T follicular helper cell (primary cell): ENCODE measurements around the gene TRERF1.

Experiments used
- DNase-seq: peaks from one replicate; pipeline ENCODE4 v3.0.0-alpha.2; 2020; ENCODE audit warnings: low read depth

Gene TRERF1

DNA sequence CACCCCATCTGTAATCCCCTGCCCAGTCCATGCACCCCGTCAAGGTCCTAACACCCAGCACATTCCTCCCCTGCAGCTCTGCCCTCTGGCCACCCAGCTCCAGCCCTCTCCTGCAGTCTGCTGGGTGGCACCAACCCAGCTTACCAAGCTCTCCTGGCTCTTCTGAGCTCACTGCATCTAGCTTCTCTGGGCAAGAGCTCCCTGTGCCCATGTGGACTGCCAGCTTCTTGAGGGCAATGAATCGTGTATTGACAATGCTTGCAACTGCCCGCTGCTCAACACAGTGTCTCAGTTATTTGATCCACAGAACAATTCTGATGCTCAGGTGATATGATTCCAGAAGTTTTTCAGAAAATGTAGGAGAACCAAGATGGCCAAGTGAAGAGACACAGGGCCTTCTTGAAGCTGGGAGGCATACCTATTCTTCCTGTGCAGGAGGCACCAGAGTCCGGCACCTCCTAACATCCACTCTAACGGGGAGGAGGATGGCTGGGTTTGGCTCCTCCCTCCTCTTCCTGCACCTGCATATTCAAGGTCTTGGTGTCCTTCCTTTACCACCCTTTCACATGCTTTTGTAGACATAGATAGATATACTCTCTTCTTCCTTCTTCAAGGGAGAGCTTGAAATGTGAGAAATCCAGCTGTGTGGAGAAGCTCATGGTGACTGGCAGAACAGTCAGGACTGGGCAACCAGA lies 85.6 kb downstream of the TRERF1 start:
- no peak for DNase-seq

- DNase-seq: no peak
These were observed 86.7 kb downstream of the TRERF1 start for GRCh38 chr6:42365021-42365420.

GRCh38 chr6:42363926-42364849 lies 87.5 kb downstream of the TRERF1 start:
- DNase-seq: no peak

DNA sequence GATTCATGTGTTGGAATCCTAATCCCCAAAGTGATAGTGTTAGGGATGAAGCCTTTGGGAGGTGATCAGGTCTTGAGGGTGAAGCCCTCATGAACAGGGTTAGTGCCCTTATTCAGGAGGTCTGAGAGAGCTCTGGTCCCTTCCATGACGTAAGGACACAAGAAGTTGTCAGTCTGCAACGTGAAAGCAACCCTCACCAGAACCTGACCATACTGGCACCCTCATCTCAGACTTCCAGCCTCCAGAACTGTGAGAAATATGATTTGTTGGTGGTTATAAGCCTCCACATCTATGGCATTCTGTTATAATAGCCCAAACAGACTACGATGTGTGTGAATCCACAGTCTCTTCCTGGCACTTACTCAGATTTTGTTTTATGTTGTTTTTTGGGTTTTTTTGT lies 90.7 kb downstream of the TRERF1 start:
- DNase-seq: no peak

DNA sequence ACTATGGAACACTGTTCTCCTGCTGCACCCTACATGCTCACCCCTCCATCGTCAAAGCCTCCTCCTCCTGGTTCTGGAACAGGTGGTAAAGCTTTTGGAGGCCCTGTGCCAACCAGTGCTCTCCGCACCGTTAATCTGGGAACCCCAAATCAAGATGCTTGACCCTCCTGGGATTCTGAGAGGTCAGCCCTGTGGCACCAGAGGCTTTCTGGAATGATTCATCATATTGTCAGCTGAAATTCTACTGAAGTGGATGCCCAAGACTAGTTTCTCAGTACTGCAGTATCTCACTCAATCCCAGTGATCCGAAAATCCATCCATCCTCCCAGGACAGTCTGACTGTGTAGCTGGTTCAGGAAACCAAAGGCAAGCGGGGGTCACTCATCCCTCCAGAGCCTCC lies 92.7 kb downstream of the TRERF1 start:
- DNase-seq: no peak

DNA sequence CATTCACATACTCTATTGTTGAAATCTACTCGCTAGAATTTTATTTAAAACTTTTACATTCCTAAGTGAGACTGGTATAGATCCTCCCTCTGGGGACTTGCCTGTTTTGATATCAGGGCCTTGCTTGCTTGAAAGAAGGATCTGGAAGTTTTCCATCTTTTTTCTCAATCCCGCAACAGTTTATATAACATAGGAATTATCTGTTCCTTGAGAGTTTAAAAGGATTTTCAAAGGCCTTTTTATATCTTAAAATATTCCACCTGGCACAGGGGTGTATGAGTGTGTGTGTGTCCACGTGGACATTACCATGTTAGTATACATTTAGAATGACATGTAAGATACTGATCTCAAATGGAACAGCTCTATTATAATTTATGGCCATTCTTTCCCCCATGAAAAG lies 96.3 kb downstream of the TRERF1 start:
- DNase-seq: no peak

DNA sequence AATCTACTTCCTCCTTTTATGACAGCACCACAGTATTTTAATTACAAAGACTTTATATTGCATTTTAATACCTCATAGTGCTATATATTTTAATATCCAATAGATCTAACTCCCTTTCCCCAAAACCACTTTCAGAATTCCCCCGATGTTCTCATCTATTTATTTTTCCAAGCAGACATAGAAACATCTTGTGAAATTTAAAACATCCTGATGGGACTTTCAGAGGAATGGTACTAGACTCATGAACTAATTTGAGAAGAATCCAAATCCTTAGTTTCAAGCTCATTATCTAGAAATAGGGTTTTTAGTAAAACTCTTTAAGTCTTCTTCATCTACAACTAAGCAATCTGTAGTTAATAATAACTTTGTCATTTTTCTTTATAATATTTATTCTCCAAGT lies 97.0 kb downstream of the TRERF1 start:
- no peak for DNase-seq

DNA sequence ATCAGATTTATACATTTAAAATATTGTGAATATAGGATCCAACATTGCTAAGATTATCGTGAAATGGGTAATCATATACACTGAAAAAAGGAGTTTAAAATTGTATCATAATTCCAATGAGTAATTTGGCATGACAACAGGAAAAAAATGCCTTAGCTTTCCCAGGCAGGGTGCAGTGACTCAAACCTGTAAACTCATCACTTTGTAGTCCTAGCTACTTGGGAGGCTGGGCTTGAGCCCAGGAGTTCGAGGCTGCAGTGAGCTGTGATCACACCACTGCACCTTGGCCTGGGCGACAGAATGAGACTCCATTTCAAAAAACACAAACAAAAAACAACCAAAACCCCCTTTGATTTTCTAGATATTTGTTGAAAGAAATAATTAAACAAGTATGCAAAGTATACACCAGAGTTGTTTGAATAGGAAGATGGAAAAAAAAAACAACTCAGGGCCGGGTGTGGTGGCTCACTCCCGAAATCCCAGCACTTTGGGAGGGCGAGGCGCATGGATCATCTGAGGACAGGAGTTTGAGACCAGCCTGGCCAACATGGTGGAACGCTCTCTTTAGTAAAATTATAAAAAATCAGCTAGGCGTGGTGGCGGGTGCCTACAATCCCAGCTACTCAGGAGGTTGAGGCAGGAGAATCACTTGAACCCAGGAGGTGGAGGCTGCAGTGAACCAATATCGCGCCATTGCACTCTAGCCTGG lies 98.7 kb downstream of the TRERF1 start:
- DNase-seq: no peak

GRCh38 chr6:42350911-42351310 lies 100.8 kb downstream of the TRERF1 start:
- DNase-seq: no peak

DNA sequence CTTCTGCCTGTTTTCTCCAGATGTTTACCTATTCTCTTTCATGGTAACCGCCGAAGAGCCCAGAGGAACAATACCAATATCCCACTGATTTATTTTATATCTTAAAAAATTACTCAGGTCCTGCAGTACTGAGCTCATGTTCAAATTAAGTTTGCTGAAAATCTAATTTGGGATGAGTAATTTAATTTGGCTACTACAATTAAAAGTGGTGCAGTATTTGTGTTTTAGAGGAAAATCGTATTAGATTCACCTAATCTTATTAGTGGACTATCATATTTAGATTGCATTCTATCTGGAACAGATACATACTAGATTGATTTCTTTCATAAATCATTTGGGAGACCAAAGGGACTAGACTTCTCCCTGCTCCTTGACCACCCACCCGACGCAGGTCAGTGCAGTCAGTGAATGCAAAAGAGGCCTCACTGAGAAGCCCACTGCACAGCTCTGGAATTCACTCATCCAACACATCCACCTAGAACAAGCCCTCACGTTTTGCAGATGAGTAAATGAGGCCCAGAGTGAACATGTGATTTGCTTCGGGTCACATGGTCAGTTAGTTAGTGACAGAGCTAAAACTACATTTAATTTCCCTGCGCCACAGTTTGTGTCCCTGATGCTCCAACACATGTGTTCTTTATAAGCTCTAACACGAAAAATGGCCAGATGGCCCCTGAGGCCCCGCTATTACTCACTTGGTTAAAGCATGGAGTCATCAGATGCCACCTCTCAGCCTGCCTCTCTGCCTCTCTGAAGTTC lies 101.8 kb downstream of the TRERF1 start:
- no peak for DNase-seq

- DNase-seq: no peak
These were observed 104.3 kb downstream of the TRERF1 start for GRCh38 chr6:42347456-42347855.

DNA sequence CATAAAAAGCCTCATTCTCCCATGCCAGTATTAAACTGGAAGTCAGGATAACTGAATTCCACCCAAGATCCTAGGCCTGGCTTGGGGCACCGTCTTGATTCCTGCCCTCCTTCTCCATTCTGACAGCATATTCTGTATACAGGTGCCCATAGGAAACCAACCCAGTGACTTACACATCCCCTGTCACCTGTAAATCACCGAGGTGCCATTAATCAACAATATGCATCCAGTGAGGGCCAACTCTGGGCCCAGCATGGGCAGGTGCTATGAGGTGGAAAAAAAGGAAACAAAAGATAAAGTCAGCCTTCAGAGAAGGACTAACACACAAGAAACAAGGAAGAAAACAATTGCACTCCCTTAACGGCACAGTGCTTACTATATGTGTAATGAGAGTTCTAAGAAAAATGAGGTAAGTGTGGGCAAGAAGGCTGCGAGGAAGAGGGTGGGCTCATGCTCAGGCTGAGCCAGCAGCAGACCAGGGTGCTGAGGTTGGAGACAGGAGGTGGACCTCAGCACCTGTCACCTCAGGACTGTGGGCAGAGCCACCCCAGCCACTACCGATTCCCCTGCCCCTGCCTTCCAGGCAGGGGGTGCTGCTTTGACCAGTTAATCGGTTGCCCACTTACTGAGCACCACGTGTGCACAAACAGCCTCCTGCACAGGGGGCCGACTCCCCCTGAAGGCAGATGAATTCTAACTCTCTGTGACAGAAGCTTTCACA lies 105.9 kb downstream of the TRERF1 start:
- no peak for DNase-seq

DNA sequence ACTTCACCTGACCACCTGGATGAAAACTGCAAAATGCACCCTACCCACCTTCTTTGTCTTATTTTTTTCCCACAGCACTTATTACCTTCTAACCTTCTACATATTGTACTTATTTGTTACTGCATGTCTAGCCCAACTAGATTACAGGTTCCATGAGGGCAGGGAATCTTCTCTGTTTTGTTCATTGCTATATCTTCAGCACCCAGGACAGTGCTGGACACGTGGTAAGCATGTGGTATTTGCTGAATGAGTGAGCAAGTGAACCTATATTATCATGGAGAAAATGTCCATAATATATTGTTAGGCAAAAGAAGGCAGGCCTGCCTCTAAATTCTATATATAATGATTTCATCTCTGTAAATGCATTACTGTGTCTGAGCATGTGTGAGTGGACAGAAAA lies 107.0 kb downstream of the TRERF1 start:
- no peak for DNase-seq

GRCh38 chr6:42341771-42342553 lies 109.8 kb downstream of the TRERF1 start:
- no peak for DNase-seq

DNA sequence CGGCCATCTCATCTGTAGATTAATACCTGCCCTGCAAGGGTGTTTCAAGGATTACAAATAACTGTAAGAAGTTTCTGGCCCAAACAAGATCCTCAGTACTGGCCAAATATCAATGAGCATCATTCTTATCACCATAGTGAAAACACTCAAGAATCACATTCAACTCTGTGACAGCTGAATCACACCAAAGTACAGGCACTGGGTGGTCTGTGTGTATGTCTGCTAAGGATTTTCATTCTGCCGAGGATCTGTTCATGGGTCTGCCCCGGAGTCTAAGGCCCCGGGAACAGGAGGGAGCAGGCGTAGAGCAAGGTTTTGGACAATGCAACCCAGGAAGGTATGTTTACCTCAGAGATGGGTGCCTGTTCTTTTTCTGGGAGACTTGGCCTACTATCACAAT lies 110.5 kb downstream of the TRERF1 start:
- no peak for DNase-seq

DNA sequence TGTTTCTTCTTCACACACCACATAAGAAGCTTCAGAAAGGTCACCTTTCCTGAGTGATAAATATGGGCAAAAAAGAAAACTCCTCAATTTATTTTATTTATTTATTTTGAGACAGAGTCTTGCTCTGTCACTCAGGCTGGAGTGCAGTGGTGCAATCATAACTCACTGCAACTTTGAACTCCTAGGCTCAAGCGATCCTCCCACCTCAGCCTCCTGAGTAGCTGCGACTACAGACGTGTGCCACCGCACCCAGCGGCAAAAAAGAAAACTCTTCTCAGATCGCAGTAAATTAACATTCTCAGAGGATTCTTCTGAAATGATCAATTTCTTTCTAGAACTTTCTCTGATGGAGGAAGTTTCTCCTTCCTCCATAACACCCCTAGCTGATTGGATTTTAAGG lies 111.2 kb downstream of the TRERF1 start:
- no peak for DNase-seq

GRCh38 chr6:42339991-42340401 lies 111.7 kb downstream of the TRERF1 start:
- DNase-seq: no peak

DNA sequence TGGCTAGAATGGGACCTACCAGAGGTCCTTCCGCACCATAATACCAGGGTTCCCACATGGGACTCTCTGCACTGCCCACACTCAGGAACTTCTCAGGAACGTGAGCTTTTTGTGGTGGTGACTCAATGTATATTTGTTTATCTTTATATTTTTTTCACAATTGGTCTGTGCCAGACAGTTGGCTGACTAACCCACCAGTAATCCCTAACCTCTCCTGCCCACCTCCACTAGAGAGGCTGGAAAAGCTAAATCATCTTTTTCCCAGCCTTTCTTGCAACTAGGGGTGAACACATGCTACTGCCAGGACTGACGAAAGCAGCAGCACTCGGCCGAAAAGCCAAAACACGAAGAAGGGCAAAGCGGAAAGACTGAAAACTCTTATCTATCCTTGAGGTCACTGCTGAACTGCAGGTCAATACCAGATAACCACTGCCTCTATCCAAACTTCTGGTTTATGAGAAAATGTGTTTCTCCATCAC lies 112.9 kb downstream of the TRERF1 start:
- DNase-seq: no peak

DNA sequence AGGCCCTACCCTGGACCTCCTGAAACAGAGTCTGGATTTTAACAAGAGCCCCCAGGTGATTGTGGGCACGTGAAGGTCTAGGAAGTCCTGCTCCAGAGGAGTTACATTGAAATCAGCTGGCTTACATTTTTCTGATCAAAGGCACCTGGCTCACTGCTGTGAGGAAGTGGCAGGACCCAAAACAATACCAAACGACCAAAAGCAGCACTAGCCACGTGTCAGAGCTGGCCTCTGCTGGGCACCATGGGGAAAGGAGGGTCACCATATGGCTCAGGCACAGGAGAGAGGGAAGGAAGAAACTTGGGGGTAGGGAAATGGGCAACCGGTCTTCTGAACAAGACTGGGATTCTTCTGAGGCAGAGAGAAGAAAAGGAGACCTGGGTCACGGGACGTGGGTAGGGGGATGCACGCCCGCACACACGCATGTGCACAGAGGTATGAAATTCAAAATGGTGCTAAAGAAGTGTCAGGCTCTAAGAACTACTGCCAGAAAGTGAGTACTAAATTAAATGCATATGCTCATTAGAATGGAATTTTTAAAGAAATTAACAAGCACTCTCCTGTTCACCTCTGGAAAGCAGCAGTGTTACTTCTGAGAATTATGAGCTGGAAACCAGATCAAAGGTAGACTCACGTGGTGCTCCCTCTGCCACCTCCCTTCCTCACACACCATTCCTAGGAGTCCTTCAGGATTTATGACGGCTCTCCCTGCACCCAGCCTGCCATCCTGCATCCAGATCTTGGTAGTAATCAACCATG lies 113.6 kb downstream of the TRERF1 start:
- no peak for DNase-seq

DNA sequence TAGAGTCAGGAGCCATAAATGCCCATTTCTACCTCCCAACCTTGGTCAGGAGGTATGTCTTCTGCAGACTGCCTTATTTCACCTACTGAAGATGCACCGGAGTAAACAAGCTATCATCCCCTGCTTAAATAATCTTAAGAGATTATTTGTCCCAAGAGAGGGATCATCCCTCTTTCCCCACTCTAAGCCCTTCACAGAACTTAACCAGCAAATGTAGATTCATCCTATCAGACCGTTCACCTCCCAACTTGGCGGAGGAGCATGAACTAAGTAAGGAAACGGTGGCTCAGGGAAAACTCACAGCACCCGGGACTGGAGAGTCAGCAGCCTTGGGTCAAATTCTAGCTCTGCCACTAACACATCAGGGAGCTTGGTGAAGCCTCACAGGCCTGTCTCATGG lies 115.3 kb downstream of the TRERF1 start:
- DNase-seq: no peak
